Iris pigment epithelial cell (primary cell): Measurements from ENCODE around the gene NFIA.

Experiments
- DNase-seq: peaks from one replicate; pipeline ENCODE4 v3.0.0-alpha.2; 2011; ENCODE audit warnings: low read depth

The NFIA gene

DNA sequence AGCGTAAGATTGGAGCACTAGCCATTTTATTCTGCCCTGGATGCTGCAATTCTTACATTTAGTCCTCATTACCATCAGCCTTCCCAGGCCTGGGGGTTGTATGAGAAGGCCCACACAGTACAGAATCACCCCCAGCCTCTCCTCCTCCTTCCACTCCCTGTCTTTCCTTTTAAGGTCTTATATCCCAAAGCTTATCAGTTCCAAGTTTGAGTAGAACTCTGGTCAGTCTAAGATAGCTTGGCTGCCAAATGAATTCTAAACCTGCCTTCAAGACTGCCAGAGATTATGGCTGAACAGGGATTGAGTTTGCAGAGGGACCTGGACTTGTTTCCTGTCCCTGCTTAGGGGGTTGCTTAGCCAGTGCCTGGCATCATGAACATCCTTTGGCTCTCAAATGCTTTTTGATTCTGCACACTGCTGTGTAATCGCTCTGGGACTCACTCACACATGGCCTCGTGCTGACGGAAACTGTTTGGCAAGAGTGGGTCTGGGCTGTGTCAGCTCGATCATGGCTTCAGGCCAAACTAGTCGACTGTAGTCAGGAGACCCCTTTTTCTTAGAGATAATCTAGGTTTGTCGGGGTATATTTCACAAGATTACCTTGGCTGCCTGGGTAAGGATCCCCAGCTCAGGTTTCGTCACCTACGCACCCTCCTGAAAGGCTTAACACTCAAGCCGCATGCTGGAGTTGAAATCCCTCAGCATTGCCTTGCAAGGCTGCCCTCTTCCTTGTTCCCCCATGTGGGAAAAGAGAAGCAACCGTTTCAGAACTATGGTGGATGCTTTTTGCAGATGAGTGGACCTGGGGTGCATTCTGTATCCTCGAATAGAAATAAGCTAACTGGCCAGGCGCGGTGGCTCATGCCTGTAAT, 252.6 kb downstream of the NFIA start:
- no peak for DNase-seq

DNA sequence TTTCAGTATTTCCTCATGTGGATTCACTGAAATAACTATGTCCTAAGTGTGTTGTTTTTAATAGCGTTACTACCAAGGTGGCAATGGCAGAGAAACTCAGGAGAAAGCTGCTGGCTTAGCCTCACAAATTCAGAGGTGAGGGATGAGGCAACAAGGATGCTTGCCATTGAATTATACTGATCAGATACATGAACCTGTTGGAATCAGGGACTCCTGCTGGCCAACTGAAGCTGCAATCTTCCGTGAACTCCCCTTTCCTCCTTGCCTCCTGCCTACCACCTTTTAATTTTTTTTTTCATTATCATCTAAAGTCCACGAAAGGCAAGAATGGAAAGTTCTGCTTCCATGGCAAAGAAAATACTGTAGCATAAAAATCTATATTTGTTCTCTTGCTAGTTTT, 254.7 kb downstream of the NFIA start:
- peak; percentile 12 for DNase-seq

DNA sequence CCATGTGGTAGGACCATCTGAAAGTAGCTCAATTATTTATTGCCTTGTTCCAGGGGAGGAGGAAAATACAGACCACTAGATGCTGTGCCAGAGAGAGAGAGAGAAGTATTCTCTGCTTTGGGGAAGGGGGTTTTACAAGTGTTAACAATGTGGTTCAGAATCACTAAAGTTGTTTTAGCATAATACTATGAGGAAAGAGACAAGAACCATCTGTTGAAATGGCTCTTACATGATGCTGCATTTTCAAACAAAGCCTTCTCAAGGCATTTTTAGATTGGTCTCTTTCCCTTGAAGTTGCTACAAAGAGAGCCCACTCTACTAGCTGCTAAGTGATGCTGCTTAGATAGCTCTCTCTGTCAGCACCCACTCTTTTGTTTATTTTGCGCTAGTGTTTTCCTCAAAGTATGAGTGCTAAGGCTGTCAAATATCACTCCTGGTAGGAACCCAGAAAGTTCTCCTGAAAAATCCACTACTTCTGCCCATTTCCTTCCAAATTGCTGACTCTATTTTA, 255.1 kb downstream of the NFIA start:
- no peak for DNase-seq

DNA sequence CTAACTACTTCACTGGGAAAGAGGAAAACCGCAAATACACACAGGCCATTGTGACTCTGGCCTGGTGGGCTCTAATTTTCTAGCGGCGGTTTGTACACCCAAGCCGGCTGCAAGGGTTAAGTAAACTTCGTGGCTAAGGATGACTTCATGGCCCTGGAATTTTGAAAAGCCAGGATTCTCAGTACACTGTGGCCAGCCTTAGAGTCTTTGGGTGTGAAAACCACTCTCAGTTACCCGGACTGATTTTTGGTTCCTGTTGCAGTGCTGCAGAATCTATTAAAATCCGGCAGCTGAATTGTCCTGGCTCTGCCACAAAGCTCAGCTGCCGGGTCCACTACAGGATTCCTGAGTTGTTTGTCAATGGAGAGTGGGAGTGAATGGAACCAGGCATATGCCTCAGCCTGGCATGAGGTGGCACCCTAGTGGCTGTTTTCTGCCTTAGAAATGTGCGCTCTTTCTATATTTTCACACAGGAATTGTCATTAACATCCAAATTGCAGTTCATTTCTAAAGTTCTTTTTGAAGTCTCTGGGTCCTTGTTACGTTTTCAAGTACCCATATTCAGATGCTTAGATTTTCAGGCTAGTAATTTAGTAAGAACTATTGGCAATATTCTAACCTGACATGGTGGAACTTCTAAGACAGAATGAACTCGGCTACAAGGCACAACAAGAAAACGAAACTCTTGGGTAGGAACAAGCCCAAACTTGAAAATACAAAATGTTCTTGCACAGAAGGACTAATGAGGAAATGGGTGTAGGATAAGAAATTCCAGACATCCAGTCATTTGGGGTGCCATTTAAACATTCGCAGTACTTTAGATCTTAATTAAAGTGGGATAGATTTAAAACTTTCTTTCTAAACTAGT, 255.9 kb downstream of the NFIA start:
- DNase-seq: peak; percentile 91

DNA sequence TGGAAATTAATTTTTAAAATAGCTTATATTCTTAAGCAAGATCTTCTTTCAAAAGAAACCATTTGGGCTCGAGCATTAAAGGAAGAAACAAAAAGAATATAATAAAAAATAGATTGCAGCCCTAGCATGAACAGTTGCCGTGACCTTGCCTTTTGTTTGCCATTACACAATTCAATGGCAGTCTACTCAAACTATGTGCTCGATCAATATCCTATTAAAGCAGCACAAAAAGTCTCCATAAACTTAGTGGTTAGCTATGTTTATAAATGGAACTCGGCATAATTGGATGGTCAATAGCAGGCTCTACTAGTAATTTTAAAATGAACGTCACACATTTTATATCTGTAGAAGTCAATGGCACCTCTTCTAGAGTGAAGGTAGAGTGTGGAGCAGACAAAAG, 256.5 kb downstream of the NFIA start:
- DNase-seq: no peak

DNA sequence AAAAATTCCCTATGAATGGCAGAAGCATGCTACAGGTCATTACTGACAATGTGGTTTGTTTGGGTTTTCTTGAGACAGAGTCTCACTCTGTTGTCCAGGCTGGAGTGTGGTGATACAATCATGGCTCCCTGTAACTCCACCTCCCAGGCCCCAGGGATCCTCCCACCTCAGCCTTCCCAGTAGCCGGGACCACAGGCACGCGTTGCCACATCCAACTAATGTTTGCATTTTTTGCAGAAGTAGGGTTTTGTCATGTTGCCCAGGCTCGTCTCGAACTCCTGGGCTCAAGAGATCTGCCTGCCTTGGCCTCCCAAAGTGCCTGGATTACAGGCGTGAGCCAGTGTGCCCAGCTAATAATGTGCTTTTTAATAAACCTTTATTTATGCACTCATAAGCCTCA, 259.1 kb downstream of the NFIA start:
- DNase-seq: no peak

DNA sequence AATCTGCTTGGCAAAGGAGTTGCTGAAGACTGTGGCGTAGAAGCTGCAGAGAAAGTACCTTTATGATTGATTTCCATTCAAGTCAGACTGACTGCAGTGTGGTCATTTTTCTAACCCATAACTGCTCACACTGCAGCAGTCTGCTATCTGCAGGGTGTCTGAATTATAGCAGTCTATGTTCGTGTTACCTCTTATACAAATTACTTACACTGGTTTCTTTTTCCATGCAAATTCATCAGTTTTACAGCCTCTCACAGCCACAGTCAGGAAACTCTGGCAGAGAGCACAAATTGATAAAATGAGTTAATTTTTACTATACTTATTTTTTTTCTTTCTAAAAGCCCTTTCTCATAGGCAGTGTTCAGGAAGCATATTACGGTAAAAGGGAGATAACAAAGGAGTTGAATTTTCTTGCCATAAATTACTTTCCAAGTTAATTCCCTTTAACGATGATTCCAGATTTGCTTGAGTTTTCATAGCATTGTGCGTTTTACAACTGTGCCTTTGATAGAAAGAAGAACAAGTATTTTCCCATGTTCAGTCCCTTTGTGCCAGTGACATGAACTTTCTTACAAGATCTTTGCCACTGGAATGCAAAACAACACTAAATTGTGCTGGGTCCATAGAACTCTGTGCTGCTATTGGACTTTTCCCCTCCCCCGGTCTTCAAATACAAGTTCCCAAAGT, 261.5 kb downstream of the NFIA start:
- DNase-seq: no peak

DNA sequence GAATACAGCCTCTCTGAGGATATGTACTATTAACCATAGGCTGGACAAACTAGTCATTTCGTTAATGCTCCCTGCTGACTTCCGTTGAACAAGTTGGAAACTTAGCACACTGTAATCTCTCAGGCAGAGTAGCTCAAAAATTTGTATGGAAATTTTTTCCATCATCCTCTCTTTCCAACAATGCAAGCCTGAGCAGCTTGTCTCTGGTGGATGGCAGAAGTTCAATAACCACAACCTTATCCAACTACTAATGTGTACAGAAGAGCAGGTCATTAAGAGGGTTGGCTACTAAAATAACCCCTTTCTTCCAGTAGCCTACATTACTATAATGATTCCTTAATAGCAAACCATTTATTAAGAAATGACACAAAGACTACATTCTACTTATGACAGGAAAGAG, 262.3 kb downstream of the NFIA start:
- DNase-seq: no peak

DNA sequence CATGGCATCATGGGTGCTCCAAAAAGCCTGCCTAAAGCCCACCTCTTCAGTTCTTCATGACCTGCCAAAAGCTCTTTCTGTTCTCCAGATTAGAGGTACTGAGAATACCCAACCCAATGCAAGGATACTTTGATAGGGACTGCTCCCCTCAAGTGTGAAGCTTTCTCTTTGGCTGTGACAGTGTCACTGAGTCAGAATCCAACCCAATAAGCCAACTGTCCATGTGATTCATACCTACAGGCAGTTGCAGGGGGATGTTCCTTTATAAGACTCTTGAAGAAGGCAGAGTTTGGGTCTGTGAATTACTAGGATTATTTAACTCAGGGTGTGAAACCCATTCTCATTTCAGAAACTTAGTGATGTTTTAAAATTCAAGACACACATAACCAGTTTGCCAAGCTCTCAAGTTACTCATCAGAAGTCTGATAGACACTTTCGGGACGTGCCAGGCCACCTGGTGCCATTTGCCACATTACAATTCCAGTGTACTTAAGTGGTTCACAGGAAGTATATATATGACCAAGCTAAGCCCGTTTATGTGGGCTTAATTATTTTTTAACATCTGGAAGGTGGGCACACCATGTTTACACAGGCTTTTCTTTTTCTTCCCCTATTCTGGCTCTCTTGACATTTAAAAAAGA, 265.8 kb downstream of the NFIA start:
- no peak for DNase-seq

DNA sequence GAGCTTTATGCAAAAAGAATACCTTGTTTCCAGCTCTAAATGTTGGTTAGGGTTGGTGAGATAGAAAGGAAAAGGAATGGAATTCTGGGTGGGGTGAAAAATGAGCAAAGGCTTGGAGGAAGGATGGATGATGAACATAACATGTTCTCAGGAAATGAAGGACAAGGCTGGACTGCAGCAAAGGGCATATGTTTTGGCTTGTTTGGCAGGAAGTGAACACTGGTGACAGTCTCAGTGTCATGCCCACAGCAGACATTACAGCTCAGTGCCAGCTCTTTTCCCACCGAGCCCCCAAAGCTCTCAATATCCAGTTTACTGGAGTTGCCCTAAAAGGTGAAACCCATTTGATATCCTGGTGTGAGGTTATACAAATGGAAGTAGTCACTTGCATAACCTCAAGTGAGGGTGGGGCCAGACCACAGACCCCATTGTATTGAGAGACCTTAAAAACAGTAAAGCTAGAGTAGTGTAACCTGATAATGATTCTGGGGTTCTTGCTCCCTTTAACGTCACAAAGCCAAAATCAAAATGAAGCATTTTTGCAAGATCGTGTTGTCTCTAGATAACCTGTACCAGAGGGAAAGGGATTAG, 270.6 kb downstream of the NFIA start:
- DNase-seq: no peak

DNA sequence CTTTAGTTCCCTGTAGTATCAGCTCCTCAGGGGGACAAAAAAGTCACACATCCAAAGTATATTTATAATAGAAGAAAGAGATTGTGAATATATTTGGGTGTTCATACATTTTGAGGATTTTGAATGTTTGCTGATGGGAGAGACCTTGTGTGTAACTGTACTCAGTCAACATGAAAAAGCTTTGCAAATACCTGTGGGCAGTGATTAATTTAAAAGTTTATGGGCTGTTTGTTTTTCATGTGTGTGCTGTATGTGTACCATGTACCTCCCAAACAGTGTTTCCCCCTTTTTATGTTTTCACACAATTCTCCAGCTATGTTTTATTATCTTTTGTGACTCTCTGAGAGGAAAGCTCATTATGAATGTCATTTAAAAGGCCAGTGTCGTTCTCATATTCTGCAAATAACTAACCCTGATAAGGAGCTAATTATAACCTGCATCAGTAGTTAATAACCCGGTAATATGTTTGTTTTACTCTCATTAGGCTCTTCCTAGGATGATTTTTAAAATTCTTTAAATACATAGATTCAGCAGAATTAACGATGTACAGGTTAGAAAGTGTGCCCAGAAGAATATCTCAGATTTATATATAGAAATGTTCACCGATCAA, 271.5 kb downstream of the NFIA start:
- no peak for DNase-seq

DNA sequence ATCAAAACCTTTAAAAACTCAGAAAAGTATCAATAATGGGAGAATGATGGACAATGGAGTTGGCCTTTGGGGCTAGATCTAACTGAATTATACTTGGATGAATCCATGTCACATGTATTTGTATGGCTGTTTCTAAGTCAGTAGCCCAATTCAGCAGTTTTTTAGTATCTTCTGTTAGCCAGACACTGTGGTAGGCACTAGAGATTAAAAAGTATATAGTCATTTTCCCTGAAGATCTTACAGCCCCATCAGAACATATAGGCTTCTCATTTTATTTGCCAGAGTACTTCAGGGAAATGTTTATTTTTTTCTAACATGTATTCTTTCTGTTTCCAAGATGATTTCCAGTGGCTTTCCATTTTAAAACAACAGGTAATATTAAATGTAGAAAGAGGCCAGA, 273.7 kb downstream of the NFIA start:
- DNase-seq: no peak

DNA sequence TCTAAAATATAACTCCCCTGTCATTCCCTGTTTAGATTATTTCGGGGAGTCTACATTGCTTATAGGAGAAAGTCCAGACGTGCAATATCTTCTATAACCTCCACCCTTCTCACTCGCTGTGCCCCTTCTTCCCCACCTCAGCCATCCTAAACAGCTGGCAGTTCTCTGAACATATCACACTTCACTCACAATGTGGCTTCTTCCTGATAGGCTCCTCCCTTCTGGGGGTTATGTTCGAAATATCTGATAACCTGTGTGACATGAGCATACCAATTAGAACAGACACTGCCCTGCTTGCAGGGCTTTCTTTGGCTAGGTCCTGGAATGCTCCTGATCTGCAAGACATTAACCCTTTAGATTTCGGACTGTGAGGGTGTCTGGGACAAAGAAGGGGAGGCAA, 274.6 kb downstream of the NFIA start:
- no peak for DNase-seq

DNA sequence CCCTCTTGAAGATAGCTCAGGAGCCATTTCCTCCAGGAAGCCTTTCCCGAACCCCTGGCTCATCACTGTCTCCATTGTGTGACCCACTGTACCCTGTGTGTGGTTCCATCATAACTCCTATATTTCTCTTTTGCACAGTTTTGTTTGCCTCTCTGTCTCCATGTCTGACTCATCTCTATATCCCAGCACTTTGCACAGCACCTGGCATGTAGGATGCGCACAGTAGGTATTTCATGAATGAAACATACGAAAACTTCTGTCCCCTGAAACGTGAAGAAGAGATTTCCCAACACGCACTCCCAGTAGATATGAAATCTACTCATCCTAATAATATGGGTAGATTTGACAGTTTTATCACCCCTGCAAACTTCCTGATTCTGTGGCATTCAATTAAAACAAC, 275.2 kb downstream of the NFIA start:
- DNase-seq: no peak

DNA sequence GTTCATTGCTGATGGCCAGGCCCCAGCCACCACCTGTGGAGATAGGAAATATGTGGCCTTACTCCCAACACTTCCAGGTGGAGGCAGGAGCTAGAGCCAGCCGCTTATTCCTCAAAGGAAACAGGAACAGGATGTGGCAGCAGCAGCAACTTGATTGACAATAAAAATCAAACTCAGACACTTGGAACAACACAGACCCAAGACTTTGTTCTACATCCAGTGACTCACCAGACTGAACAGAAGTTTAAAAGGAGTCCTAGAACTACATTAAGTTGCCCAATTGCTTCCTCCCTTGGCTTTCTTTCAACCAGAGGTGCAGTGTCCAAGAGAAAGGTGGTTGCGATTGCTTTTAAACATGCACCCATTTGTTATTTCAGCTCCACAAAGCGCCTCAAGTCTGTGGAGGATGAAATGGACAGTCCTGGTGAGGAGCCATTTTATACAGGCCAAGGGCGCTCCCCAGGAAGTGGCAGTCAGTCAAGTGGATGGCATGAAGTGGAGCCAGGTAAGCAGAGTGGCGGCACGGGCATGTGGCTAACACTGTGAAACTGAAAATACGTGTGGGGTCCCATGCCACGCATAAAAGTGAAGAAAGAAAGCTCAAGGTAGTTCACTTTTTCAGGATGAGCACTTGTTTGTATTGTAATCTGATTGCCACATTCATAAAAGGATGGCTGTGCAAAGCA, 276.6 kb downstream of the NFIA start:
- peak; percentile 71 for DNase-seq

DNA sequence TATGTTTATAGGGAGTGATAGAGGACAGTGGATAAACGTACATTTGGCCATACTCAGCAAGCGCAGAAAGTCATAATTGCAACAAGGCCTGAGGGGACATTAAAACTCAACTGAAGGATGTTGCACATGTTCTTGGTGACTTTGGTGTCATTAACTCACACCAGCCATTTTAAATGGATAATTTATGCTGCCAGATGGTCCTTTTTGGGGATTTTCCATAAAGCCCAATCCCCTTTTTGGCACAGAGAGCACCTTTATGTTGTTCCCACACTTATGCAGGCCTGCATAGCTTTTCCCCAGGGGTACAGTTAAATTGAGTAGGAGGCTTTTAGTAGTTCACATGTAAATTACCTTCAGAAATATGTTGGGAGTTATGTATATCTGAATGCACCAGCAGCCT, 279.6 kb downstream of the NFIA start:
- DNase-seq: no peak

DNA sequence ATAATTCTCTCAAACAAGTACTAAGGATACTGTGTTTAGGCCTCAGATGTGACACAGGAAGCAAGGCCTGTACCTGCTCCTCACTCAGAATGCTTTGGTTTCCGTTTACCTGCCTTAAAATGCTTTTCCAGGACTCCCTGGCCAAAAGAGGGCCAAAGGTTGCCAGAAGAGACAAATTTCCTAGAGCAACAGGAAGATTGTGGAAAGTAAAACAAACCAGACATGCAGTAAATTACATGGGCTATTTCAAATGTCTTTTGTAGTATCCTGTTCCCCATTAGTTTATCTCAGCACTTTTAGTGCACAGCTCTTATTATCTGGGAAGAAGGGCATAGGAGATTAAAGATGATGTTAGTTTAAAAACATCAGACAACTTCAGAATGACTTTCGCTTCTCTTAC, 280.0 kb downstream of the NFIA start:
- DNase-seq: no peak

DNA sequence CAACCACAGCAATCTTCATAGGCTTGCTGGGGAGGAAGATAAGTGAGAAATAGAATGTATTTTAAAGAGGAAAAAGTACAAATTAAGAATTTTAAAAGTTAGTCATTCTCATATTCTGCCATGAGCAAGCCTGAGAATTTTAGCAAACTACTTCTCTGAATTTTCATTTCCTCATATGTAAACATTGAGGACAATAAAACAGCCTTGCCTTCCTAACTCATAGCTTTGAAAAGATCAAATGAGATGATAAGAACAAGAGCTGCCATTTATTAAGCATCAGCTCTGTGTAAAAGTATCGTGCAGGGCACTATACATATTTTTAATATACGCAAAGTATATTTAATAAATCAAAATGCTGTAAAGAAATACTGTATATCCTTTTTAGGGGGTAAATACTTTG, 286.0 kb downstream of the NFIA start:
- no peak for DNase-seq

DNA sequence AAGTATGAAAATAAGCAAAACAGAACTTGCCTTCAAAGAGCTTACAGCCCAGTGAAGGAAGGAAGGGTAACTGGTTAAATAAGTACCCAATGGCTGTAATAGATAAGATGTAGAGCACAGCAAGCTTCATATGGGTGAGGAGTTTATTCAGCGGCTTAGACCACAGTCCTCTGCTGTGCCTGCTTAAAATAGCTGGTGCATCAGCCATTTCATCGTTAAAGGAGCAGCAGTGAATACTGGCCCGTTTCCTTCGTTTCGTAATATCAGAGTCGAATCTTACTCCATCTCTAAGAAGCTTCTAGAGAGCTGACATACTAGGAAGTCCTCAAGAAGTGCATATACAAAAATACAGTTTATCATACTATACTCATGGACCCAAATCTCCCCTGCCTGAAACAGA, 286.5 kb downstream of the NFIA start:
- no peak for DNase-seq

DNA sequence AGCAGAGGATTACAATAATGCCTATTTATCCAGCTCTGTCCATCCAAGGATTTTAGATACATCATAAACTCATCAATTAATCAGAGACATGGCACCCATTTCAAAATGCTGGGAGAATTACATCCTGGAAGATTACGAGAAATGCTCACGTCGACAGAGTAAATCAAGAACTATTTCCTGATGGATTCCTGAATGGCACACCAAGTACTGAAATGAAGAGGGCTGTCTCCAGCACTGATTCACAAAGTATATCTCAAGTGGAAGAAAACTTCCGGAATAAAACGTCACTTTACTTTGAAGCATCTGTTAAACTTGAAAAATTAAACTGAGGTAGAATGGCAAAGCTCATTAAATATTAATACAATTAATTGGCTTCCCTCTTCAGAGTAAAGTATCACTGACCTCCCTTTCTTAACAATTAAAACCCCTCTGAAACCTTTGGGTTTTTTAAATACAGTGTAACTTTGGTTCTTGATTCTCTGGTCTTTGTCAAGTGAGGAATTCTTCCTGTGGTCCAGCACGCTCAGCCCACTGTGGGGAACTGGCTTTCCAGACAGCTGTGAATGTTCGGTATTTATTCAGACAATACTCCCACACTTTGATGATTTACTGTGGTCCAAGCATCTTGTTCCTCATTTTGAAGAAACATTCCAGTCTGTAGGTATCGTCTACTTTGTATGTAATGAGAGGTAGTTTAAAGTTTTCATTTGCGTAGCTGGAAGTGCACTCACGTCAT, 288.0 kb downstream of the NFIA start:
- DNase-seq: no peak
